ENCODE measurements around the gene KCNH3. TPM values are rescaled to one million over a fixed set of nuclear protein-coding genes. Genes with fewer than 3 reads are reported as not detected.
"Not testable (repeated sequence)": the region's sequence is repeated elsewhere in the genome, so short reads cannot be mapped to it uniquely, and the experiment has no call there.

The KCNH3 gene, protein sequence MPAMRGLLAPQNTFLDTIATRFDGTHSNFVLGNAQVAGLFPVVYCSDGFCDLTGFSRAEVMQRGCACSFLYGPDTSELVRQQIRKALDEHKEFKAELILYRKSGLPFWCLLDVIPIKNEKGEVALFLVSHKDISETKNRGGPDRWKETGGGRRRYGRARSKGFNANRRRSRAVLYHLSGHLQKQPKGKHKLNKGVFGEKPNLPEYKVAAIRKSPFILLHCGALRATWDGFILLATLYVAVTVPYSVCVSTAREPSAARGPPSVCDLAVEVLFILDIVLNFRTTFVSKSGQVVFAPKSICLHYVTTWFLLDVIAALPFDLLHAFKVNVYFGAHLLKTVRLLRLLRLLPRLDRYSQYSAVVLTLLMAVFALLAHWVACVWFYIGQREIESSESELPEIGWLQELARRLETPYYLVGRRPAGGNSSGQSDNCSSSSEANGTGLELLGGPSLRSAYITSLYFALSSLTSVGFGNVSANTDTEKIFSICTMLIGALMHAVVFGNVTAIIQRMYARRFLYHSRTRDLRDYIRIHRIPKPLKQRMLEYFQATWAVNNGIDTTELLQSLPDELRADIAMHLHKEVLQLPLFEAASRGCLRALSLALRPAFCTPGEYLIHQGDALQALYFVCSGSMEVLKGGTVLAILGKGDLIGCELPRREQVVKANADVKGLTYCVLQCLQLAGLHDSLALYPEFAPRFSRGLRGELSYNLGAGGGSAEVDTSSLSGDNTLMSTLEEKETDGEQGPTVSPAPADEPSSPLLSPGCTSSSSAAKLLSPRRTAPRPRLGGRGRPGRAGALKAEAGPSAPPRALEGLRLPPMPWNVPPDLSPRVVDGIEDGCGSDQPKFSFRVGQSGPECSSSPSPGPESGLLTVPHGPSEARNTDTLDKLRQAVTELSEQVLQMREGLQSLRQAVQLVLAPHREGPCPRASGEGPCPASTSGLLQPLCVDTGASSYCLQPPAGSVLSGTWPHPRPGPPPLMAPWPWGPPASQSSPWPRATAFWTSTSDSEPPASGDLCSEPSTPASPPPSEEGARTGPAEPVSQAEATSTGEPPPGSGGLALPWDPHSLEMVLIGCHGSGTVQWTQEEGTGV
- polyA plus RNA-seq (ENCODE audit: insufficient read length in 10 of 10) = 1 to 10 TPM in 9 of 10 donors, under 1 TPM in 1; 0.63 to 2.7 (median 1.4) TPM
- long read RNA-seq, donor 1 = 0 reads
- long read RNA-seq, donor 2, partial matches to known transcripts = 0 of 7 reads
- long read RNA-seq, donor 2, other reads (novel, unspliced or antisense) = 7 of 7 reads
- long read RNA-seq, donor 3 = 0 reads
- long read RNA-seq, donor 4, partial matches to known transcripts = 0 of 13 reads
- long read RNA-seq, donor 4, other reads (novel, unspliced or antisense) = 13 of 13 reads
- long read RNA-seq, donor 5 = 0 reads
- long read RNA-seq, donor 6 = 0 reads
- long read RNA-seq, donor 7 = 0 reads
- long read RNA-seq, donor 8 = 0 reads
- long read RNA-seq, donor 9 = 0 reads

DNA sequence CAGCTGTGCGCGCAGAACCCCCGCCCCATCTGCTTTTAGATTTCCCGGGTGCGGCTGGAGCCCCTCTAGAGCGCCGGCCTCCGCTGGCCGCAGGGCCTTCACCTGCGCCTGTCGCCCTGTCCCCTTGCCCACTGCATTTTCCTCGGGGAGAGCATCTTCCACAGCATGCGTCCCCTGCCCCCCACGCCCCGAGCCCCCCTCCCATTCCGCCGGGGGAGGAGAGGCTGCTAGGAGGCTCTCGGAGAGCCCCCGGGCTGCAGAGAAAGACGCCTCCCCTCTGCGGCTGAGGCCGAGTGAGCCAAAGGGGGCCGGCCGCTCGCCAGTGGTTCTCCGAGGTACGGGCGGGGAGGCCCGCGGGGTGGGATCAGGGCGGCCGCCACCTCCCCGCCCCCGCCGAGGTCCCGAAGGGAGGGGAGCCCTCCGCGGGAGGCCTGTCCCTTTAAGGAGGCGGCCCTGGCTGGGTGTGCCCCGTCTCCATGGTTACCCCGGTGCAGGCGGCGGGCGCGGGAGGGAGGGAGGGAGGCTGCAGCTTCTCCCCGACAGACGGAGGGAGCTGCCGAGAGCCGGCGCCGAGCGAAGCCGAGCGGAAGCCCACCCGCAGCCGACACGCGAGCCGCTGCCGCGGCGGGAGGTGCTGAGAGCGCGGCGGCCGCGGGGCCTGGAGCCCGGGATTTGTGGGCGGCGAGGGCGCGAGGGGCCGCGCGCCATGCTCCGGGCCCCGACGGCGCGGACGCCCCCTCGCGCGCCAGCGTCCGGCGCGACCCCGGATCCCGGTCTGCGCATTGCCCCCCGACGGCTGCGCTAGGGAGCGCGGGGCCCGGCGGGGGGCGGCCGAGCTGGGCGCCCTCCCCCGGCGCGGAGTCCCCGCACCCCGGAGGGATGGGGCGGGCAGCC lies at the start of gene KCNH3:
TSS of gene KCNH3 (plus strand) at position 521 of the 894 bp plus-strand sequence. CDS start 387 bp downstream, outside the sequence.
- peak; percentile 45 to 87 (median 64) for DNase-seq

DNA sequence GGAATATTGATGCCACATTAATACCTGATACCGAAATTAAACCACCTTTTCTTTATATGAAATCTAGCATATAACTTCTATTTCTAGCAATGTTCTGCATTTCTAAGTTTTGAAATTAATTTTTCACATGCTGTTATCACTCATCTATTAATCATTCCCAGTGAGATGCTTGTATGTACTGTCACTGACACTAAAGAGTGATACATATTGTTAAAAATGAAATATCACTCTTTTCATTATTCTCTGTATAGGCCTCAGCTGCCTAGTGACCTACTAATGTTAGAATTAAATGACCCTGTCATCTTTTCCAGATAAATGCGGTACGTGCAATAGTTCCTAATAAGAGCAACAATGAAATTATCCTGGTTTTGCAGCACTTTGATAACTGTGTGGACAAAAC lies 49.7 kb upstream of the KCNH3 start:
- no peak for DNase-seq

DNA sequence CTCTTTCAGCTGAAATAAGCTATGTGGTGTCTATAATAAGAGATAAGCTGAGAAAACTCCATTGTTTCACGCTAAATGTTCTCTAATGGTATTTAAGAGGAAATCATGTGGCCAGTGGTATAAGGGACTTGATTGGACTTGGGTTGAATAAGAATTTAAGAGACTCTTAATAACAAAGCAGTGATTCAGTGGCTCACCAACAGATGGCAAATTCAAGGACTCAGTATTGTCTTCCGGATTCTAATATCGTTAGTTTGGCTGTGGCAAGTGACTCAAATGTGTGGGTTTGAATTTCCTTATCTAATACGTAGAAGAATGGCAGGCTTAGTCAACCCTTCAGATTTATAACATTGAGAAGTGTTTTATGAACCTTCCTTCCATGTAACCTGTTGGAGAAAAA lies 49.1 kb upstream of the KCNH3 start:
- DNase-seq = no peak

DNA sequence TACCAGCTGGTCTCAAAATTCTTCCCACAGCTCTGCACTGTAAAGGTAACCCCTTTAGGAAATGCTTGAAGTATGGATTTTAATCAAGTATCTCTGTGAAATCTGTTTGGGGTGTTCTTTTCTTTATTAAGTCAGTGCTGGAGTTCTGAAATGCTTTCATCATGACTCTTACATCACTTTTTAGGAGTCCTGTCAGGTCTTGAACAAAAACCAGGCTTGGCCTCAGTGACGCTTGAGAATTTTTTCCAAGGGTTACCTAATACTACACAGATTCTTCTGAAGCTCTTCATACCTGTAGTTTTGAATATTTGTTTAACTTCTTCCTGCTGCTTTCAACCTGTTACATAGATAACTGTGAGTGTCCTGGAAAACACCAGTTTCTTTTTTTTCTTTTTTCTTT lies 47.0 kb upstream of the KCNH3 start:
- no peak for DNase-seq

DNA sequence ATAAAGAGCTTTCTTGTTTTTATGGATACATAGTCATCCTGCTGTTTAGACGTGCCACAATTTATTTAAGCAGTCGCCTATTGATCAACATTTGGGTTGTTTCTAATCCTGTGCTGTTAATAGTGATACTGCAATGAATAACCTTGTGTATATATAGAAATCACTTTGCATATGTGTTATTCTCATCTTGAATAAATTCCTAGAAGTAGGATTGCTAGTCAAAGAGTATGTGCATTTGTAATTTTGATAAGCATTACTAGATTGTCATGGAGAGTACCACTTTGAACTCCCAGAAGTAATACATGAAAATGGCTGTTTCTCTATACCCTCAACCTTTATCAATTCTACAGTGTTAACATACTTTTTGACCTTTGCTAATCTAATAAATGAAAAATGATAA lies 44.9 kb upstream of the KCNH3 start:
- no peak for DNase-seq

DNA sequence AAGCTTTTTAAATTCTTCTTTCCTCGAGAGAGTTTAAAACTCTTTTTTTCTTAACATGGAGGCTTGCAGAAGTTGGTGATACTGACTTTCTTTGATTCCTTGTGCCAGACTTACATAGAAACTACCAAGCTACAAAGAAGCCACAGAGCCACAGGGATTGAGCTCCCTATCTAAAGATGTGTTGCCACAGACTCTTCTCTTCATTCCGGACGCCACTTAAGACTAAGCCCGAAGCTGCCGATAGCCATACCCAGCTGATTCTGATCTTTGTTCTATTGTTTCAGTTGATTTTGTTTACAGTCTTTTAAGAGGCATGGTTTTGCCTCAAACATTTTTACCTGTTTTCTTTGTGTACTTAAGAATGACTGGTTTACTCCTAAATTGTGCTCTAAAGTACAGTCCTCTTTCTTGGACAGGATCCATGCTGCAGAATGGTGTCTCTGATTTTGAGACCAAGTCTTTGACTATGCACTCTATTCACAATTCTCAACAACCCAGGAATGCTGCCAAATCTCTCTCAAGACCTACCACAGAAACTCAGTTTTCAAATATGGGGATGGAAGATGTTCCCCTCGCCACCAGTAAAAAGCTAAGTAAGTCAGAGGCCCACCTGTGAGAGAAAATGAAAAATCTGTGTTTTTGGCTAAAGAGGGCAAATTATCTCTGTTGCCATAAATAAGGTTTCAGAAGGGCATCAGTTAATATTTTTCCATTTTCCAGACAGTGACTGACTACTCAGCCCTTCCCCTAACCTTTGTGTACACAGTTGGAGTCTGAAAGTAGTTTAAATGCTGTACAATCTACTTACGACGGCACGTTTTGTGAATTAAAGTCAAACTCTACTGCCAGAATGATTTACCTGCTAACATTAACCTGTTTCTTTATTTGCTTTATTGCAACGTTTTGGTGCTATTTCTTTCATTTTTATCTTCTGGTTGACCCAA lies 42.1 kb upstream of the KCNH3 start:
- no peak for DNase-seq

DNA sequence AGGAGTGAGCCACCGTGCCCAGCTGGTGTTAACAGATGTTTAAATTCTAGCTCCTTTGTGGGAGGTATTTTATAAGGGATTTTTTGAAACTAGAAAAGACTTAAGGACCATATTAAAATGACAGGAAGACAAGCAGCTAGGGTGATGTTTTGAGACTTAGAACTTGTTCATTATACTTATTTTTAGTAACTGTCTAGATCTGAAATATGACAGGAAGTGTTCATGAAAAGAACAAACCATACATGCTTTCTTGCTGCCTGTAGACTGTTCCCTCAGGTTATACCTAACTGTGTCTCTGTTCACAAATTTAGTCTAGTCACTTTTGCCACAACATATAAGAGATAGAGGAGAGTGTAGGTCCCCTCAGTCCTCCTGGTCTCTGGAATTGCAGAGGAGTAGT lies 36.9 kb upstream of the KCNH3 start:
- DNase-seq = no peak

DNA sequence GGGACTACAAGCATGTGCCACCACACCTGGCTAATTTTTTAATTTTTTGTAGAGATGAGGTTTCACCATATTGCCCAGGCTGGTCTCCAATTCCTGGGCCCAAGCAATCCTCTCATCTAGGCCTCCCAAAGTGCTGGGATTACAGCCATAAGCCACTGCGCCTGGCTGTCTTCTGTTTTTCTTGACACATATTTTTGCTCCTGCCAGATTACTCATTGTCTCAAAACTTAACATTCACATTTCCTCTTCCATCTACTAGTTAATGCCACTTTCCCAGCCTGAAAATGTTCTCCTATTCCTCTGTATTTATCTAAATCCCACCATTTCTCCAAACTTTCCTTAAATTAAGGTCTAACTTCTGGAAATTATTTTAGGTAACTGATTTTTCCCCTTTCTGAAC lies 36.2 kb upstream of the KCNH3 start:
- DNase-seq = no peak

DNA sequence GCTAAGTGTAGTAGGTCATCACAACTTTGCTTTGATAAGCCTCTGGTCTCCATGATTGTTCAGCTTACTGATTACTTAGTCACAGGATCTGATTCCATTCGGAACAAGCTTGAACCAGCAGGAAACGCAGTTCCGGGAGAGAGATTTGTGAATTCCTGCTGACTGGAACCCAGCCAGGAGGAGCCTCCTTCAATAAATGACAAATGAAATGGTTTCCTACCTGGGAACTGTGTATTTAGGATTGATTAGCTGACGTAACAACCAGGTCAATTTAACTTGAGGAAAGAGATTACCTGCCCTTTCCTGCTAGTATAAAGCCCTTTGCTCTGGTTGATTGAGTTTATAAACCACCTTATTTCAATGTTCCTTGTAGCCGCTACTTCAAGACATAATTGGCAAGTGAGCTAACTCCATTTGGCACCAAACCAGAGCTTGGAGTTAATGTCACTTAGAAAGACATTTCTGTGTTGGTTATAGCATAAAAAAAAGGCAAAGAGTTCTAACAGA lies 35.1 kb upstream of the KCNH3 start:
- DNase-seq = peak in 2 of 3 donors; percentile 20 to 26

DNA sequence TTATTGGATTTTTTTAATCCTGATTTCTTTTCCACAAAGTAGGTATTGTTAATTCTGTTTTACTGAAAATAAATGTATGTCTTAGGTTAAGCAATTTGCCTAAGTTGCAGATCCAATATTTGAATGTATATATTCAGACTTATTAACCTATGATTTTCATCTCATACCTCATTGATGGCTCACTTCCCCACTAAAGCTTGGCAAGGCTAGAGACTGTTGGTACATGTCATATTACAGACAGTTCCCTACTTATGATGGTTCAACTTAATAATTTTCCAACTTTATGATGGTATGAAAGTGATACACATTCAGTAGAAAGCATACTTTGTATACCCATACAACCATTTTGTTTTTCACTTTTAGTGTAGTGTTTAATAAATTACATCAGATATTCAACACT lies 33.2 kb upstream of the KCNH3 start:
- no peak for DNase-seq

DNA sequence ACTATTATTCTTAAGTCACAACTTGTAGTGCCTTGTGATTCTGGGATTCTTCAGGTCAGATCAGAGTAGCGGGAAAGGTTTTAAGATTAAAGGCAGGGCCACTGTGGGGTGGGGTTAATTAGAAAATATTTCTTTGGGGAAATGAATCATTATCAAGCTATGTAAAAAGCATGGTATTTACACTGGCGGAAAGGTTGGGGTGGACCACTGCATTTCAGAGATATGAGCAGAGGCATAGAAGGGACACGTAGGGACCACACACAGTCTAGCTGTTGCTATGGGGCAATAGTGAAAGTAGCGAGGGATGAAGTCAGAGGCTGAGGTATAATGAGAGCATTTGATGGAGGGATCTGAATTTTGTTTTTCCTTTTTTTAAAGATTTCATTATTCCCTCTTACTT lies 31.7 kb upstream of the KCNH3 start:
- peak in 1 of 3 donors; percentile 82 for DNase-seq

DNA sequence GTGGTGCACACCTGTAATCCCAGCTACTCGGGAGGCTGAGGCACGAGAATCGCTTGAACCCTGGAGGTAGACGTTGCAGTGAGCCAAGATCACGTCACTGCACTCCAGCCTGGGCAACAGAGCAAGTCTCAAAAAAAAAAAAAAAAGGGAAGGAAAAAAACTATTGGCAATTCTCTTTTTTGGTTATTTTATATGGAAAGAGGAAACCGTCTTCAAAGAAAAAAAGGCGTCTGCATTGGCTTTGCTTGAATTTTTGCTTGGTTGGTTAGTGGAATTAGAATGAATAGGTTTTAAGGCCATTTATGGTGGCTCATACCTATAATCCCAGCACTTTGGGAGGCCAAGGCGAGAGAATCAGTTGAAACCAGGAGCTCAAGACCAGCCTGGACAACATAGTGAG lies 29.1 kb upstream of the KCNH3 start:
- not testable (repeated sequence) for DNase-seq

DNA sequence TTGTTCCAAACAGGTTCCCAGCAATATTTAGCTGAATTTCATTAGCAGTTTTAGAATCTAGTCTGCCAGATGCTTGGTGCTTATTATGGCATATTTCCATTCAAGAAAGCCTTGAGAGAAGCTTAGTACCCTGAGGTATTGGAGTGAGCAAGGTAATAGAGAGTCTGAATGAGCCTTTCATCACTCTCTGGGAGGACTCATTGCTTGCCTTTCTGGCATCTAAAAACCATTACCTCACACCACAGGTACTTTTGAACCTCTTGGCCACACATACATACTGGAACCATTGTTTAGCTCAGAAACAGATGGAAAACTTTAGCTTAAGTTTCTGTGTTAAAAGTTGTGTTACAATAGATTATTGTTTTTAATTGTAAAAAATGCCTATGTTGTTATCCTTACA lies 27.4 kb upstream of the KCNH3 start:
- DNase-seq = no peak

DNA sequence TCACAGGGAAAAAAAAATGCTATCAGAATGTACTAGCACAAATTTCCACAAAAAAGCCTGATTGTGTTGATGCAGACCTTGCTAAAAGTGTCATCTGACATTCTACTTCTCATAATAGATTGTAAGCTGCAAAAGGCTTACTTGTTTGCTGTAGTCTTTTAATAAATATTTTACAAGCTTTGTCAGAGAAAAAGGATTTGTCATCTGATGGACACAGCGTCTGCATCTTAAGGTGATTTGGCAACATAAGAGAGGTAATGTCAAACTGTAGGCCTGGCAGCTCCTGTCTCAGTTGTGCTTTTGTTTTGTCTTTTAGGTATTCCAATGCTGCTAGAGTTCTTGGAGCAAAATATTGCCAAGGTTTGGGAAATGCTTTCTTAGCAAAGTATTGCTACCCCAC lies 26.3 kb upstream of the KCNH3 start:
- no peak for DNase-seq

DNA sequence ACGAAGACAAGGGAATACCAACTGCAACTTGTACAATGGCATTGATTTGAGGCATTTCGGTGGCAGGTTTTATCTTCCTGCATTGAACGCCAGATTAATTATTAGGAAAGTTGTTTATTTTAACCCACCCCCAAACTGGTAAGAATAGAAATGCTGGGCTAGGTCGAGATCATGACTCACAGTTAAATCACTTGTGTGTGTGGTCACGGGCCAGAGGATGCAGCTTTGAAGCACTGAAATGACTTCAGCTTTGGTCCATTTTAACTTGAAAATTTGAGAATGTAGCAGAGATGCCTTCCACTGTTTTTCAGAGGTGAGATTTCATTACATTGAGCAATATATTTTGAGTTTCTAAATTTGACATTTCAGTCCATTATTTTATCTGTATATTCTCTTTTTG lies 23.6 kb upstream of the KCNH3 start:
- DNase-seq = peak in 1 of 3 donors; percentile 38

DNA sequence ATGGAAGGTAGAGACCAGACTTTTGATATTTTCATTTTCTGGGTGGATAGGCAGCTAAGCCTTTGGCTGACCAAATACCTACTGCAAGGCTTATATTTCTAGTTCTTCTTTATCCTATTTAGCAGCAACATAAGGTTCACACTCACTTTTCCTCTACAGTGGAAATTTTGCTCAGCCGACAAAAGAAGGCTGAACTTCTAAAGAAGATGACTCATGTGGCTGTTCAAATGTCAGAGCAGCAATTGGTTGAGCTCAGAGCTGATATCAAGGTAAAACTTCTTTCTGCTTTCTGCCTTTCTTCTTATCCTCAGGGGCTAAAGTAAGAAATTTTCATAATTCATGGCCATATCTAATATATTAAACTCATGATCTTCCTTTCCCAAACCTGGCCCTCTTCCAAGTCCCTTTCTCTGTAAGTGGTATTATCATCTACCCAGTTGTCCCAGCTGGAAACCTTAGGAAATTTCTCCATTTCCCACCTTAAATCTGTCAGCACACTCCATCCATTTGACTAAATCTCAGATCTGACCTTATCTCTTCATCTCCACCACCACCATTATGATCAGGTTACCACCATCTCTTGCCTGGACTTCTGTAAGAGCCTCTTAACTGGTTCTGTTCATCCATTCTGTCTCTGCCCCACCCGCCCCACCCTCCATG lies 19.8 kb upstream of the KCNH3 start:
- DNase-seq = no peak

DNA sequence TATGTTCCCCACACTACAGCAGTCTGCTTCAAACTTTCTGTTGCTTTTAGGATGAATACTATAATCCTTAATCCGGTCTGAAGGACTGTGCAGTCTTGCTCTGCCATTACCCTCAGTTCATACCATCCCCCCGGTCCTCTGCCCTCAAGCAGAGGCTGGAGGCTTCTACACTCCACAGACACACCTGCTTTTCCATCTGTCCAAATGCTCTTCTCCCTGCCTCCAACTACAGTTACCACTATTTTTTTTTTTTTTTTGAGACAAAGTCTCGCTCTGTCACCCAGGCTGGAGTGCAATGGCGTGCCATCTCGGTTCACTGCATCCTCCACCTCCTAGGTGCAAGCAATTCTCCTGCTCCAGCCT lies 19.3 kb upstream of the KCNH3 start:
- no peak for DNase-seq

DNA sequence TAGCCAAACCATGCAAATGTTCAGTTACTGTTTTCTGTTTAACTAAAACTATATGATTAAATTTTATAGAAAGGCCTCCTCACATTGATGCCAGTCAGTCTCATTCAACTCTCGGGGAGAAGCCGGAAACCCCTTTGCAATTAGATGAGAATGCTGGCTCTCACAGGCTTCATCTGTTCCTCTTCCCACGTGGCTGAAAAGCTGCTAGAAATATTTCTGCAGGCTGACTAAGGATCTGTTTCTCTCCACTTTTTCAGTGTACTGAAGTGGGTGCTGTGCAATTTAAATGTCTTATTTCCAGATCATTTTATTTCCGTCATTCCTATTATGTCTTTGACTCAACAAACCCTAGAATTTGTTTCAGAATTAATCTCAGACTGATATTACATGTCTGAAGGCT lies 17.4 kb upstream of the KCNH3 start:
- no peak for DNase-seq
